Myocyte (in vitro differentiated cells): ENCODE results near the gene TPI1. TPM values are rescaled to one million over a fixed set of nuclear protein-coding genes. Genes with fewer than 3 reads are reported as not detected.

ENCODE experiments used
- DNase-seq: peaks from one replicate; pipeline ENCODE4 v3.0.0-alpha.2; 2012; ENCODE audit warnings: low read depth
- total RNA-seq: library from RNA; depleted of rRNA; stranded (reverse); fragments of >200 nt; gene quantifications from 2 replicates; pipeline ENCODE4 v1.2.3, GENCODE V29; 2014

The TPI1 gene
- total RNA-seq, 1 donor from 2014 or later, result 1,161 TPM

DNA sequence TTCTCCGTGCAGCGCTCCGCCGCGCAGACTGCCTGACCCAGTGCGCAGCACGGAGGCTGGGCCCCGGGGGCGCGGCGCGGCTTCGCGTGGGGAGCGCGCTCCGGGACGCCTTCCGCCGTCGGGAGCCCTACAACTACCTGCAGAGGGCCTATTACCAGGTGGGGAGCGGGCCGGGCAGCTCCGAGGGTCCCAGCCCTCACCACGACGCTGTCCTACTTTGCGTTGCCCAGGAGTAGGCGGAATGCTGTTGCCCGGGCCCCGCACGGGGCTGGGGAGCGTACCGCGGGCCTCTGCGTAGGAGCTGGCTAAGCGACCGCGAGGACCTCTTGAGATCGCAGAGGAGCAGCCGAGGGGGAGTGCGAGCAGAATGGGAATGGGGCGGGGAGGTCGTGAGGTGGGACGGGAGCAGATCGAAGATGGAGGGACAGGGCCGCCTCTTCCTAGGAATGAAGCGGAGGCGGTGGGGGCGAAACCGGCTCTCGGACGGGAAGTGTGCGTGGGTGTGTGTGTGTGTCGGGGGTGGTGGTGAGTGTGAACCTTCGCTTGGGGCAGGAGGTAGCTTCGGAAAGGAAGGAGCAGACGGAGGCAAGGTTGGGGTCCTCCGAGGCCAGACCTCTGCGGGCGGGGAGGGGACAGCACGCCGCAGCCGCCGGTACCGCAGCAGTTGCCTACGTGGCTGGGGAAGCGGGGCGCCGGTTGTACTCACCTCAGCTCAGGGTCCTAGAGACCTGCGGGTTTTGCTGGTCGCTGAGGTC is 38.4 kb upstream of the TPI1 start:
- peak; percentile 66 for DNase-seq

DNA sequence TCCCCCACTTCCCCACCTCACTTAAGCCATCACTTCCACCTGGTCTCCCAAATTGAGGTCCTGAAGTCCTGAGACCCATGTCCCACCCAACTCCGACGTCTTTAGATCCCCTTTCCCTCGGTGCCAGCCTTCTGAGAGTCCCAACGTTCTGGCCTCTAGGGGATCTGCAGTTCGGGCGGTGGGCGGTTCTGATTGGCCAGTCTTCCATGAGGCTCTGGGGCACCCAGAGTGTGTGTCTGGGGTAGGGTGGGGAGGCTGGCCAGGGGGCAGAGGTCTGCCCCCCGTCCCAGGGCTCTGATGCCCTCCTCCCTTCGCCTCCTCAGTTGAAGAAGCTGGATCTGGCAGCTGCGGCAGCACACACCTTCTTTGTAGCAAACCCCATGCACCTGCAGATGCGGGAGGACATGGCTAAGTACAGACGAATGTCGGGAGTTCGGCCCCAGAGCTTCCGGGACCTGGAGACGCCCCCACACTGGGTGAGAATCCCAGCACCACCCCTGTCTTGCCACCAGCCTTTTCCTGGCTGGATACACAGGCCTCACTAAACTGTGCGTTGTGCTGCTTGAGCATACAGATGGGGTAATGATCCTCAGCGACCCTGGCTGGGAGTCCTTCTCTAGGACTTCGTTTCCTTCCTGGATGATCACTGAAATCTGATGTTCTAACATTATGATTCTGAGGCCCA is 37.7 kb upstream of the TPI1 start:
- DNase-seq, result no peak

DNA sequence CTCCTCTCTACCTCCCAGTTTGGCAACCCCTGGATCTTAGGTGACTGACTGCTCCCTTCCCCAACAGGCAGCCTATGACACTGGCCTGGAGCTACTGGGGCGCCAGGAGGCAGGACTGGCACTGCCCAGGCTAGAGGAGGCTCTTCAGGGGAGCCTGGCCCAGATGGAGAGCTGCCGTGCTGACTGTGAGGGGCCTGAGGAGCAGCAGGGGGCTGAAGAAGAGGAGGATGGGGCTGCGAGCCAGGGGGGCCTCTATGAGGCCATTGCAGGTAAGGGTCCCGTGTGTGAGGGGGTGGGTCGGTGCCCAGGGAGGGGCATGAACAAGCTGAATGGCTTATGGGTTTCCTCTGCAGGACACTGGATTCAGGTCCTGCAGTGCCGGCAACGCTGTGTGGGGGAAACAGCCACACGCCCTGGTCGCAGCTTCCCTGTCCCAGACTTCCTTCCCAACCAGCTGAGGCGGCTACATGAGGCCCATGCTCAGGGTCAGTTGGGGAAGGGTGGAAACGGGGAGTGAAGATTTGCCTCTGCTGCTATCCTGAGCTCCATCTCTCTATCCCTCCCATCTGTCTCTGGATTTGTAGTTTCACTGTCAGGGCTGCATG is 36.9 kb upstream of the TPI1 start:
- no peak for DNase-seq

DNA sequence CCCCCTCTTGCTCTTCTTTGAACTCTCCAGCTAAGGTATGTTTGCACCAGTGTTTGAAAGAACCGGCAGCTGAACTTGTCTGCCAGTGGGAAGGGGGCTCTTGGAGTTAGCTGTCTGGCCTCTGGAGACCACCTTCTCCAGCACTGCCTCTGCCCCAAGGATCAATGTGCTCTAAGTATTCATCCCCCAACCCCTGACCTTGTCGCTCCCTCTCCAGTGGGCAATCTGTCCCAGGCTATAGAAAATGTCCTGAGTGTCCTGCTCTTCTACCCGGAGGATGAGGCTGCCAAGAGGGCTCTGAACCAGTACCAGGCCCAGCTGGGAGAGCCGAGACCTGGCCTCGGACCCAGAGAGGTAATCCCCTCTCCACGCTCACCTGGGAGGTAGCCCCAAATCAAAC is 36.3 kb upstream of the TPI1 start:
- no peak for DNase-seq

DNA sequence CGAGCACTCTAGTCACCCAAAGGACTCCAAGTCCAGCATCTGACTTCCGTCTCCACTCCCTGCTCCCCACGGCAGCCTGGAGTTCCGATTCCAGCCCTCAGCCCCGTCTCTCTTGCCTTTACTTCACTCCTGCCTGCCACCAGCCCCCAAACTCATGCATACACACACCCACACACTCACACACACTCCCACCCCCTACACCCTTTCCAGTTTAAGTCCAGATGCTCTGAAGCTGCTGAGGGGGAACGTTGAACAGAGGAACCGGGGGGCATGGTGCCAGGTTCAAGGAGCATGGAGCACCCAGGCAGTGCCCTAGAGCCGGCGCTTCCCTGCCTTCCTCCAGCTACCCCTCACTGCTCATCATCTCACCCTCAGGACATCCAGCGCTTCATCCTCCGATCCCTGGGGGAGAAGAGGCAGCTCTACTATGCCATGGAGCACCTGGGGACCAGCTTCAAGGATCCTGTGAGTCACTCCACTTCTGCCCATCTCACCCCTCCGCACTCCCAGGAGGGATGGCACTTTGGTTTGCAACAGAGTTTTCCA is 35.8 kb upstream of the TPI1 start:
- no peak for DNase-seq

DNA sequence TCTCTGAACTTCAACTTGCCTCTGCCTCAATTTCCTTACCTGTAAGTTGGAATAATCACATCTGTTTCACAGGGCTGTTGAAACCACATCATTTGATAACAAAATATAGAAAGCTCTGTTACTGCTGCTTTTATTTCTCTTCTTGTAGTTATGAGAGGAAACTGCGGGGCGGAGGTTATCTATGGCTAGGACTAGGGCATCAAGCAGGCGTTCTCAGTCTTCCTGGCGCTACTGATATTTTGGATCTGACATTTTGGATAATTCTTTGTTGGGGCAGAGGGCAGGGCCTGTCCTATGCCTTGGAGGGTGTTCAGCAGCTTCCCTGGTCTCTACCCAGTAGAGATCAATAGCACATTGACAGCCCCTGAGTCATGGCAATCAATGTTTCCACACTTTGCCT is 35.2 kb upstream of the TPI1 start:
- DNase-seq, result no peak

GRCh38 chr12:6833189-6833890 is 34.0 kb upstream of the TPI1 start:
- no peak for DNase-seq

DNA sequence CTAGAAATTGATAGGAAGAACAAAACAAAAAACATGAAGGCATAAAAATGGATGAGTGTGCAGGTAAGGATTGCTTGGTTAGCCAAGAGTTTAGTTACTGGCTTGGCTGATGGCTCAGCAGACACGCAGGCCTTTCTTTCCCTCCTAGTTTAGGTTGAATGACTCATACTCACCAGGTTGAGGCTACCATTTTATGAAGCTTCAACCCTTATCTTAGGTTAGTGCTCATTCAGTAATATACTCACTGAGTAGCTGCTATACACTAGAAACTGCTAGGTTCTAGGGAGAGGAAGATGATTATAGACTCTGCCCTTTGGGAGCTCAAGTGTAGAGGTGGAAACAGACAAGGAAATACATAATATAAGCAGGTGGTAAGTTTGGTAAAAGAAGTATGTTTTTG is 33.1 kb upstream of the TPI1 start:
- no peak for DNase-seq

GRCh38 chr12:6834873-6835272 is 32.5 kb upstream of the TPI1 start:
- DNase-seq, result no peak

DNA sequence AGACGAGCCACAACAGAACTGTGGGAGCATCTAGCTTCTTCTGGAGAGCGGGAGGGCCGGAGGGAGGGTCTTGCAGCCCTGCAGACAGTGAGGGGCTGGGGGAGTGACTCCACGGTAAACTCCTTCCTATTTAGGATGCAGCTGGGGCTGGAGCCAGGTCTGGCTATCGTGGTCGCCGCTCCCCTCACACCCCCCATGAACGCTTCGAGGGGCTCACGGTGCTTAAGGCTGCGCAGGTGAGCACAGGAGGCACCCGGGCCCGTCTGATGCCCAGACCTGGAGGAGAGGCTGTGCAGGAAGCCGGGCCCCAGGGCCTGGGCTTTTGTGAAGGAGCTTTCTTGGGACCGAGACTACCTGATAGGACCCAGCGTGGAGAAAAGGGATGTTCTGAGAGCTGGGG is 30.5 kb upstream of the TPI1 start:
- no peak for DNase-seq

DNA sequence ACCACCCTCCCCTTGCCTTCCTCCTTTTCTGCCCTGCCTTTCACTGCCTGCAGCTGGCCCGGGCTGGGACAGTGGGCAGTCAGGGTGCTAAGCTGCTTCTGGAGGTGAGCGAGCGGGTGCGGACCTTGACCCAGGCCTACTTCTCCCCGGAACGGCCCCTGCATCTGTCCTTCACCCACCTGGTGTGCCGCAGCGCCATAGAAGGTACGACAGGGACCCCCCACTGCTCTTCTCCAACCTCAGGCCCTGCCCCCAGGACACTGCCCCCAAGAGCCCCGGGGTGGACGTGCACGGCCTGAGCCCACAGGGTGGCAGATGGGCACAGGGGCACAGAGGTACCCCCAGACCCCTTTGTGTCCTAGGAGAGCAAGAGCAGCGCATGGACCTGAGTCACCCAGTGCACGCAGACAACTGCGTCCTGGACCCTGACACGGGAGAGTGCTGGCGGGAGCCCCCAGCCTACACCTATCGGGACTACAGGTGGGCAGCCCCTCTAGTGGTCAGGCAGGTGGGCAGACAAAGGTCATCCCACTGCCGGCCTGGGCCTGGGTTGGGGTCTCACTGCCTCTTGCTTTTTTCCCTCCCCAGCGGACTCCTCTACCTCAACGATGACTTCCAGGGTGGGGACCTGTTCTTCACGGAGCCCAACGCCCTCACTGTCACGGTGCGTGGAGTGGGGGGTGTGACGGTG is 29.8 kb upstream of the TPI1 start:
- DNase-seq, result no peak

GRCh38 chr12:6838854-6839253 is 28.5 kb upstream of the TPI1 start:
- no peak for DNase-seq

GRCh38 chr12:6839482-6840201 is 27.7 kb upstream of the TPI1 start:
- peak; percentile 74 for DNase-seq

GRCh38 chr12:6840330-6840729 is 27.0 kb upstream of the TPI1 start:
- DNase-seq, result no peak

- peak; percentile 30 for DNase-seq
Observed at GRCh38 chr12:6840761-6841515, 26.4 kb upstream of the TPI1 start, which contains the start of gene GNB3. Gene GNB3, plus strand, starts transcription at chr12:6840925. Its CDS starts 363 bp downstream, at chr12:6841288.

DNA sequence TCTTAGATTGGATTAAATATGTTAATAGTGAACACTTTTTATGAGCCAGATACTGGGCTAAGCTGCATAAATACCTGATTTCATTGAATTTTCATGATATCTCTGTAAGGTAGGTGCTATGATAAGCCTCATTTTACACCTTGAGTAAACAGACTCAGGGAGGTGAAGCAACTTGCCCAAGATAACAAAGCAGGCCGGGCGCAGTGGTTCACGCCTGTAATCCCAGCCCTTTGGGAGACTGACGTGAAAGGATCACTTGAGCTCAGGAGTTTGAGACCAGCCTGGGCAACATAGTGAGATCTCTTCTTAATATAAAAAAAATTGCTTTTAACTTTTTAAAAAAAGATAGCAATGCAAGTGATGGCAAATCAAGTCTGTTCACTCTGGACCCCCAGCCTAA is 25.3 kb upstream of the TPI1 start:
- no peak for DNase-seq

DNA sequence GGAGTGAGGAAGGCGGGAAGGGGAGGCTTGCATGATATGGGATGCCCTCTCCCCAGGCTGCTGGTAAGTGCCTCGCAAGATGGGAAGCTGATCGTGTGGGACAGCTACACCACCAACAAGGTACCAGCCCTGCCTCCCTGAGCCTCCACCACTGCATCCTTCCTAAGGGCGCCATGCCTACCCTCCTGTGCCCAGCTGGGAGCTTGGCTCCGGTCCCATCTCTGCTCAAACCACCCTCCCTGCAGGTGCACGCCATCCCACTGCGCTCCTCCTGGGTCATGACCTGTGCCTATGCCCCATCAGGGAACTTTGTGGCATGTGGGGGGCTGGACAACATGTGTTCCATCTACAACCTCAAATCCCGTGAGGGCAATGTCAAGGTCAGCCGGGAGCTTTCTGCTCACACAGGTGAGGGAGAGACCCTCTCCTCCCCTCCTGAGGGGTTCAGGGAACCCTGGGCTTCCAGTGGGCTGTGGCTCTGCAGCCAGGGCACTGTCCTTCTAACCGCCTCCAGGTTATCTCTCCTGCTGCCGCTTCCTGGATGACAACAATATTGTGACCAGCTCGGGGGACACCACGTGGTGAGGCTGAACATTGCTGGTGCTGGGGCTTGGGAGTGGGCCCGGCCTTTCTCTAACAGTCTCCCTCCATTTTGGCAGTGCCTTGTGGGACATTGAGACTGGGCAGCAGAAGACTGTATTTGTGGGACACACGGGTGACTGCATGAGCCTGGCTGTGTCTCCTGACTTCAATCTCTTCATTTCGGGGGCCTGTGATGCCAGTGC is 24.0 kb upstream of the TPI1 start:
- no peak for DNase-seq

GRCh38 chr12:6845395-6845794 is 21.9 kb upstream of the TPI1 start:
- no peak for DNase-seq
